Esophagus squamous epithelium (tissue), 5 donors: ENCODE data around the gene ALCAM. TPM values are rescaled to one million over a fixed set of nuclear protein-coding genes. Genes with fewer than 3 reads are reported as not detected.
"Not testable (repeated sequence)": the region's sequence is repeated elsewhere in the genome, so short reads cannot be mapped to it uniquely, and the experiment has no call there.

Experiments used
- DNase-seq: peaks from one replicate; lab custom pipeline; 2025; lab: John Stamatoyannopoulos, UW
- H3K27ac ChIP-seq, 4 donors: fragments of 200-600 bp; sonication (generic); one replicate each; pipeline ENCODE4 v1.5.1; 2016 to 2019; ENCODE audit warnings: mild to moderate bottlenecking in 1 of 4
- H3K27me3 ChIP-seq, 4 donors: fragments of 200-600 bp; sonication (generic); 1 replicate in 3 of 4; 2 replicates in 1 of 4; pipeline versions ENCODE4 v1.5.1 to v1.6.0; 2017 to 2021; ENCODE audit warnings: antibody characterized with exemption in 1 of 4
- H3K36me3 ChIP-seq, 3 donors: fragments of 200-600 bp; sonication (generic); one replicate each; pipeline ENCODE4 v1.5.1; 2016 to 2019
- H3K4me1 ChIP-seq, 3 donors: fragments of 200-600 bp; sonication (generic); one replicate each; pipeline ENCODE4 v1.5.1; 2017 to 2019
- H3K4me3 ChIP-seq, 4 donors: fragments of 200-600 bp; sonication (generic); 1 replicate in 3 of 4; 2 replicates in 1 of 4; pipeline ENCODE4 v1.5.1; 2016 to 2019; ENCODE audit warnings: mild to moderate bottlenecking in 2 of 4, moderate library complexity in 1 of 4
- H3K9me3 ChIP-seq, 3 donors: fragments of 200-600 bp; sonication (generic); one replicate each; pipeline ENCODE4 v1.5.1; 2016 to 2019
- POLR2A ChIP-seq, 4 donors: fragments of 450-650 bp; IDR thresholded peaks; one replicate each; pipeline ENCODE4 v1.6.1; 2017; ENCODE audit warnings: antibody characterized with exemption in 4 of 4, mild to moderate bottlenecking in 4 of 4, moderate library complexity in 3 of 4
- WGBS, 2 donors: methylation state at CpG; one replicate each; pipeline ENCODE4 v1.1.5; 2018; 5-methylcytosine and 5-hydroxymethylcytosine counted together
- intact Hi-C: fragments of 100-400 bp; cut with DNase I; formaldehyde crosslinking; loops from one replicate; pipeline ENCODE4 v1.15.0; 2022
- total RNA-seq, 4 donors: library from RNA; depleted of rRNA; stranded (reverse); fragments of >200 nt; gene quantifications; one replicate each; pipeline ENCODE4 v1.1.0, GENCODE V29; 2016
- TF ChIP-seq, protein P1 (sequence below), 6 experiments: fragments of 450-650 bp in 4 of 6; fragments of 200-600 bp in 2 of 6; sonication (generic) in 2 of 6; IDR thresholded peaks; one replicate each; pipeline ENCODE4 v1.5.1; 2016 to 2019; ENCODE audit warnings: antibody characterized with exemption in 6 of 6, mild to moderate bottlenecking in 4 of 6, moderate library complexity in 4 of 6
- donor health status: DM: yes; HTN: yes; CAD: no.

Gene ALCAM
- total RNA-seq, 4 donors from 2014 or later: 4.6 to 18.9 (median 8.0) TPM

DNA sequence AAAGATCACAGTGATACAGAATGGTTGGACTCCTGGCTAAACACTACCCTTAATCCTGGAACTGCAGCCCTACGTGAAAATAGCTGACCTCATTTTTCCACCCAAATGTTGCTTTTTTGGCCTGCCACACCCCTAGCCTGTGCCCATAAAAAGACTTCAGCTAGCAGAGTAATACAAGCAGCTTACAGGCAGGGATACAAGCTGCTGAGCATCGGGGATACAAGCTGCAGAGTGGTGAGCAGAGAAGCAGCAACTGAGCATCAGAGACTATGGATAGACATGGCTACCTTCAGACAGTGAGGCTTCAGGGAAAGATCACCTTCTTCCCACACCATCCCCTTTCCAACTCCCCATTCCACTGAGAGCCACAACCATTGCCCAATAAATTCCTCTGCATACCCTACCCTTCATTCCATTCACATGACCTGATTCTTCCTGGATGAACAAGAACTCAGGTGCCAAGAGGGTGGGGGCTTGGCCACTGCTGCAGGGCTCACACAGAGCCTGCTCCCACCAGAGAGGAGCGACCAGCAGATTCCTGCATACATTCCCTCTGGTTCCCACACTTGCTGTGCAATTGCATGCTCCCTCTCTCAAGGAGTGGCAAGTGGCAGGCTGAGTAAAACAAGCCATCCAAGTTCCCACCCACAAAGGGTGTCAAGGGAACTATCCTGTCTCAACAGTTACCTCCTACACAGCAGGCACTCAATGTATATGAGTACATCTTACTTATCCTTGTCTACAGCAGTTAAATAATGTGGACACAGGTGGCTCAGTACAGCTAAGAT lies 217.5 kb downstream of the ALCAM start:
- no peaks in the 10 kb centered on the region for H3K36me3 ChIP-seq
- 77 to 92% methylated on average over 3 of the region's 3 CpGs for WGBS, 2 donors
- no peaks in the 10 kb centered on the region for H3K4me1 ChIP-seq
- no peaks in the 10 kb centered on the region for H3K27me3 ChIP-seq
- no peaks in the 10 kb centered on the region for H3K9me3 ChIP-seq
- H3K27ac ChIP-seq: no peak overlapping the region
- intact Hi-C loops: no loop called here
- H3K4me3 ChIP-seq: no peak overlapping the region
- no peak for TF ChIP-seq POLR2A (IDR thresholded peaks at IDR 0.05)
- TF ChIP-seq, protein P1, sequence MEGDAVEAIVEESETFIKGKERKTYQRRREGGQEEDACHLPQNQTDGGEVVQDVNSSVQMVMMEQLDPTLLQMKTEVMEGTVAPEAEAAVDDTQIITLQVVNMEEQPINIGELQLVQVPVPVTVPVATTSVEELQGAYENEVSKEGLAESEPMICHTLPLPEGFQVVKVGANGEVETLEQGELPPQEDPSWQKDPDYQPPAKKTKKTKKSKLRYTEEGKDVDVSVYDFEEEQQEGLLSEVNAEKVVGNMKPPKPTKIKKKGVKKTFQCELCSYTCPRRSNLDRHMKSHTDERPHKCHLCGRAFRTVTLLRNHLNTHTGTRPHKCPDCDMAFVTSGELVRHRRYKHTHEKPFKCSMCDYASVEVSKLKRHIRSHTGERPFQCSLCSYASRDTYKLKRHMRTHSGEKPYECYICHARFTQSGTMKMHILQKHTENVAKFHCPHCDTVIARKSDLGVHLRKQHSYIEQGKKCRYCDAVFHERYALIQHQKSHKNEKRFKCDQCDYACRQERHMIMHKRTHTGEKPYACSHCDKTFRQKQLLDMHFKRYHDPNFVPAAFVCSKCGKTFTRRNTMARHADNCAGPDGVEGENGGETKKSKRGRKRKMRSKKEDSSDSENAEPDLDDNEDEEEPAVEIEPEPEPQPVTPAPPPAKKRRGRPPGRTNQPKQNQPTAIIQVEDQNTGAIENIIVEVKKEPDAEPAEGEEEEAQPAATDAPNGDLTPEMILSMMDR (IDR thresholded peaks at IDR 0.05): no peak
- DNase-seq: no peak

DNA sequence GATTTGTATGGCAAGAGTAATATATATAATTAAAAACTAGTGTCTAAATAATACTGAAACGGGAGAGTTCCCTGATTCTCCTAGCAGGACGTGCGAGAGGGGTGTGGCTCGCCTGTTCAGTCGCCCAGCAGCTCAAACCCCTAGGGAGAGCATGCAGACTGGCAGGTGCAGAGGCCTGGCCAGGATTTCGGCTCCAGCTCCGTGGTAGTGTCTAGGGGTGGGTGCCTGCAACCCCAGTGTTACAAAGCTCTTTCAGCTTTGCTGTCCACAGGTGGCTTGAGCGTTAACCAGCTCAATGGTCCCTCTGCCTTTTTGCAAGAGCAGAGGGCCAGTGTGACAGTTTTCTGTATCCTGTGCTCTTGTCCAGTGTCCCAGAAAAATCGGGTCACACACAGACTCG lies 226.6 kb downstream of the ALCAM start:
- WGBS, 2 donors: 79 to 93% methylated on average over 9 of the region's 10 CpGs
- no peak for DNase-seq
- intact Hi-C loops: no loop called here
- no peaks in the 10 kb centered on the region for H3K27me3 ChIP-seq
- no peaks in the 10 kb centered on the region for H3K36me3 ChIP-seq
- no peaks in the 10 kb centered on the region for H3K4me1 ChIP-seq
- no peak overlapping the region for H3K27ac ChIP-seq
- no peaks in the 10 kb centered on the region for H3K9me3 ChIP-seq
- no peak overlapping the region for H3K4me3 ChIP-seq
- TF ChIP-seq, protein P1 (IDR thresholded peaks at IDR 0.05): no peak
- no peak for TF ChIP-seq POLR2A (IDR thresholded peaks at IDR 0.05)

DNA sequence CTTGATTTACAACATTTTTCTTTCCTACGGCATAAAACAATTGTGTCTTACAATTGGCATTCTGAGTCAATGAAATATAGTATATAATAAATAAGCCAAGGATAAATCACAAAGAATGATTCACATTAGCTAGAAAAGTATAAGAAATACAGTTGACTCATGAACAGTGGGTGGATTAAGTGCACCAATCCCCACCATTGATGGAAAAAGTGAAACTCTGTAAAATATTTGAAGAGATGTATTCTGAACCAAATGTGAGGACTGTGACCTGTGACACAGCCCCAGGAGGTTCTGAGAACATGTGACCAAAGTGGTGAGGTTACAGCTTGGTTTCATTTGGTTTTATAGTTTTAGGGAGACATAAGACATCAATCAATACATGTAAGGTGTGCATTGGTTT lies 227.5 kb downstream of the ALCAM start:
- H3K4me1 ChIP-seq: no peaks in the 10 kb centered on the region
- intact Hi-C loops: no loop called here
- no peak overlapping the region for H3K27ac ChIP-seq
- no peaks in the 10 kb centered on the region for H3K9me3 ChIP-seq
- H3K36me3 ChIP-seq: no peaks in the 10 kb centered on the region
- DNase-seq: no peak
- TF ChIP-seq POLR2A (IDR thresholded peaks at IDR 0.05): no peak
- TF ChIP-seq, protein P1 (IDR thresholded peaks at IDR 0.05): no peak
- no peak overlapping the region for H3K4me3 ChIP-seq
- WGBS, 2 donors: 42 to 43% methylated on average over 1 of the region's 1 CpG
- H3K27me3 ChIP-seq: no peaks in the 10 kb centered on the region

DNA sequence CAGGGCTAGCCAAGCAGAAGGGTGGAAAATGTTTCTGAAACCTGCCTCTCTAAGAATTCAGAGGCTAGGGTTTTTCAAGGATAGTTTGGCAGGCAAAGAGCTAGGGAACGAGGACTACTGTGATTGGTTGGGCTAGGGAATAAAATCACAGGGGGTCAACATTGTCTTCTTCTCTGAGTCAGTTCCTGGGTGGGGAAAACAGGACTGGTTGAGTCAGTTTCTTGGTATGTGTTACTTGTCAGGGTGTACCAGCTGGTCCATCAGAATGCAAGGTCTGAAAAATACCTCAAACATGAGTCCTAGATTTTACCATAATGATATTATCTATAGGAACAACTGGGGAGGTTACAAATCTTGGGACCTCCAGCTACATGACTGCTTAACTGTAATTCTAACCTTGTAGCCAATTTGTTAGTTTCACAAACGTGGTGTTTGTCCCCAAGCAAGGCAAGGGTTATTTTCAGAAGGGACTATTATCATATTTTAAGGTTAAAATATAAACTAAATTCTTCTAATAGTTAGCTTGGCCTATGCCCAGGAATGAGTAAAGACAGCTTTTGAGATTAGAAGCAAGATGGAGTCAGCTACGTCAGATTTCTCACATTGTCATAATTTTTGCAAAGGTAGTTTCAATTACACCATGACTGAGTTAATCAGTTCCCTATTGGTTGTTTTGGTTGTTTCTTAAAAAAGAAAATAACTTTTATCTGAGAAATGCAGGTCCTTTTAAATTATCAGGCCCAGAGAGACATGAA lies 231.5 kb downstream of the ALCAM start:
- no peaks in the 10 kb centered on the region for H3K36me3 ChIP-seq
- no peak for DNase-seq
- H3K9me3 ChIP-seq: no peaks in the 10 kb centered on the region
- 65 to 67% methylated on average over 3 of the region's 3 CpGs for WGBS, 2 donors
- intact Hi-C loops: no loop called here
- H3K4me1 ChIP-seq: no peaks in the 10 kb centered on the region
- no peak for TF ChIP-seq POLR2A (IDR thresholded peaks at IDR 0.05)
- TF ChIP-seq, protein P1 (IDR thresholded peaks at IDR 0.05): no peak
- no peak overlapping the region for H3K4me3 ChIP-seq
- no peak overlapping the region for H3K27ac ChIP-seq
- H3K27me3 ChIP-seq: no peaks in the 10 kb centered on the region

DNA sequence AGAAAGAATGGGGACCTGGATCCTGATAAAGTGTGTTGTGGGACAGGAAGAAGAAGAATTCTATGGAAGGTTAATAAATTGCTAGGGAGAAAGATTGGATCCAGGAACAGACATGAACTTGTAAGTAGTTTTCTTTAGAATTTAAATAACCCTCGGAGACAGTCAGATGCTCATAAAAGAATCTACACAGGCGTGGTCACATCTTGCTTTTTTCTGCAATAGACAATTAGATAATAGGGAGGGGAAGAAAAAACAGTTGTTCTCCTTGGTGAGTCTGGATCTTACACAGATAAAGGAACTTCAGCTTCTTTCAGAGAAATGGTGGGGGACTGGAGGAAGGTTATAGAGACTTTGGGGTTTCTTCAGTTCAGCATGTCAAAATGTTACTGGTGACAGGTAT lies 232.6 kb downstream of the ALCAM start:
- H3K27me3 ChIP-seq: no peaks in the 10 kb centered on the region
- 52 to 56% methylated on average over 2 of the region's 2 CpGs for WGBS, 2 donors
- H3K27ac ChIP-seq: no peak overlapping the region
- no peaks in the 10 kb centered on the region for H3K9me3 ChIP-seq
- no peaks in the 10 kb centered on the region for H3K36me3 ChIP-seq
- no peak for TF ChIP-seq POLR2A (IDR thresholded peaks at IDR 0.05)
- TF ChIP-seq, protein P1 (IDR thresholded peaks at IDR 0.05): no peak
- intact Hi-C loops: no loop called here
- H3K4me3 ChIP-seq: no peak overlapping the region
- H3K4me1 ChIP-seq: no peaks in the 10 kb centered on the region
- no peak for DNase-seq

DNA sequence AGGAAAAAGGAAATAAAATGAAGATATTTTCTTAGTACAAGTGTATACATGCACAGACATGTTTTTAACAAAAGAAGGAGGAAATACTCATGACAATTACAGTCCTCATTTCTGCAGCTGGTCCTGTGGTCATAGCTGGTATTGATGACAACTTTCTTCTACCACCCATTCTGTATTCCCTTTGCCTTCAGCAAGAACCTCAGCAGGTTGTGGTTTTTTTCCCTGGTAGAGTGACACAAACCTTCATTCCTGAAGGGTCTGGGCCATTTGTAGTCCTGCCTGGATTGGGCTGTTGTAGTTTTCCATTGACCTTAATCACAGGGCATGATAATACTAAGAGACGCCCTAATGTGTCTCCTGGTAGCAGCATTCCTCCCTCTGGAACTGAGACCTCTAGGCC lies 235.0 kb downstream of the ALCAM start:
- DNase-seq, H3K4me1 ChIP-seq, intact Hi-C loops, H3K9me3 ChIP-seq, H3K36me3 ChIP-seq, H3K27me3 ChIP-seq, H3K4me3 ChIP-seq, H3K27ac ChIP-seq: not testable (repeated sequence)
- 92 to 100% methylated on average over 1 of the region's 1 CpG for WGBS, 2 donors

DNA sequence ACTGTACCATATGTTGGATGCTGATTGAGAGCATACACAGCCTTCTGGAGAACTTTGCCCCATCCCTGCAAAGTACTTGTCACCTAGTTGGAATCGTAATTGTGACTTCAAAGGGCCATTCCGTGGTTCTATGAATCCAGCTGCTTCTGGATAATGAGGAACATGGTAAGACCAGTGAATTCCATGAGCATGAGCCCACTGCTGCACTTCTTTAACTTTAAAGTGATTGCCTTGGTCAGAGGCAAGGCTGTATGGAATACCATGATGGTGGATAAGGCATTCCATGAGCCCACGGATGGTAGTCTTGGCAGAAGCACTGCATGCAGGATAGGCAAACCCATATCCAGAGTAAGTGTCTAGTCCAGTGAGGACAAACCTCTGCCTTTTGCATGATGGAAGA lies 235.6 kb downstream of the ALCAM start:
- H3K4me3 ChIP-seq, intact Hi-C loops, H3K27ac ChIP-seq, H3K4me1 ChIP-seq, H3K36me3 ChIP-seq, DNase-seq, H3K27me3 ChIP-seq, H3K9me3 ChIP-seq: not testable (repeated sequence)
- 90 to 100% methylated on average over 2 of the region's 3 CpGs for WGBS, 2 donors
